HFF-Myc (cell line): ENCODE results near the gene CDK5R2.
"Not testable (repeated sequence)": the region's sequence is repeated elsewhere in the genome, so short reads cannot be mapped to it uniquely, and the experiment has no call there.

Source experiments
- DNase-seq: peaks from one replicate; pipeline ENCODE4 v3.0.0-alpha.2; 2011; ENCODE audit warnings: low read depth; ENCODE audit errors: extremely low read depth
- H3K4me3 ChIP-seq: replicated peaks from 2 replicates; pipeline ENCODE4 v1.5.1; 2011; ENCODE audit warnings: low read depth, mild to moderate bottlenecking, control low read depth, low read length
- TF ChIP-seq, protein P1 (sequence below): IDR thresholded peaks from 2 replicates; pipeline ENCODE4 v1.5.1; 2012; ENCODE audit warnings: mild to moderate bottlenecking, low read depth, low read length, control low read depth; ENCODE audit errors: missing control alignments

The CDK5R2 gene

GRCh38 chr2:218959141-218959731 is at the start of gene CDK5R2:
Gene CDK5R2 (plus strand): TSS chr2:218959666. CDS start chr2:218959821, 155 bp downstream.
- TF ChIP-seq, protein P1, sequence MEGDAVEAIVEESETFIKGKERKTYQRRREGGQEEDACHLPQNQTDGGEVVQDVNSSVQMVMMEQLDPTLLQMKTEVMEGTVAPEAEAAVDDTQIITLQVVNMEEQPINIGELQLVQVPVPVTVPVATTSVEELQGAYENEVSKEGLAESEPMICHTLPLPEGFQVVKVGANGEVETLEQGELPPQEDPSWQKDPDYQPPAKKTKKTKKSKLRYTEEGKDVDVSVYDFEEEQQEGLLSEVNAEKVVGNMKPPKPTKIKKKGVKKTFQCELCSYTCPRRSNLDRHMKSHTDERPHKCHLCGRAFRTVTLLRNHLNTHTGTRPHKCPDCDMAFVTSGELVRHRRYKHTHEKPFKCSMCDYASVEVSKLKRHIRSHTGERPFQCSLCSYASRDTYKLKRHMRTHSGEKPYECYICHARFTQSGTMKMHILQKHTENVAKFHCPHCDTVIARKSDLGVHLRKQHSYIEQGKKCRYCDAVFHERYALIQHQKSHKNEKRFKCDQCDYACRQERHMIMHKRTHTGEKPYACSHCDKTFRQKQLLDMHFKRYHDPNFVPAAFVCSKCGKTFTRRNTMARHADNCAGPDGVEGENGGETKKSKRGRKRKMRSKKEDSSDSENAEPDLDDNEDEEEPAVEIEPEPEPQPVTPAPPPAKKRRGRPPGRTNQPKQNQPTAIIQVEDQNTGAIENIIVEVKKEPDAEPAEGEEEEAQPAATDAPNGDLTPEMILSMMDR = no peak
- peak within 1 kb of the TSS; percentile 30 for H3K4me3 ChIP-seq
- DNase-seq = peak; percentile 46

GRCh38 chr2:218910741-218911140 is 48.7 kb upstream of the CDK5R2 start:
- H3K4me3 ChIP-seq = no peak overlapping the region
- DNase-seq = no peak
- TF ChIP-seq, protein P1 = no peak

GRCh38 chr2:218920504-218920903 is 39.0 kb upstream of the CDK5R2 start:
- H3K4me3 ChIP-seq = no peak overlapping the region
- TF ChIP-seq, protein P1 = no peak
- DNase-seq = no peak

GRCh38 chr2:218924757-218925156 is 34.7 kb upstream of the CDK5R2 start:
- DNase-seq = no peak
- TF ChIP-seq, protein P1 = no peak
- no peak overlapping the region for H3K4me3 ChIP-seq

DNA sequence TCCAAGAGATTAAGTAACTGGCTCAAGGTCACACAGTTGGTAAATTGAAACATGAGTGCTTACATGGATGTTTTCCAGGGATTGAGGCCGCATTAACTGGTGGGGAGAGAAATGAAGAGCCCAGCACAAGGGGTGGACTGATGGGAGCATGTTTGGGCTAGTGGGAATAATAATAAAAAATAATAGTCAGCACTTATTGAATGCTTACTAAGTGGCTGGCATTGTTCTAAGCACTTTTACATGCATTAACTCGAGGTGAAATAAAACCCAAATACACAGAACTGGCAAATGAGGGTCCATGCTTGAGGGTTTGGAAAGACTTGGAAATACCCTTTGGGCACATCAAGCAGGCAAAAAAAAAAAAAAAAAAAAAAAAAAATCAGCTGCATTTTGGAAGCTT is 34.0 kb upstream of the CDK5R2 start:
- TF ChIP-seq, protein P1 = no peak
- no peak overlapping the region for H3K4me3 ChIP-seq
- DNase-seq = no peak

- DNase-seq = no peak
- no peak overlapping the region for H3K4me3 ChIP-seq
- TF ChIP-seq, protein P1 = no peak
These were observed 32.0 kb upstream of the CDK5R2 start for GRCh38 chr2:218927422-218927821.

- H3K4me3 ChIP-seq = no peak overlapping the region
- no peak for DNase-seq
- TF ChIP-seq, protein P1 = no peak
These were observed 31.6 kb upstream of the CDK5R2 start for GRCh38 chr2:218927876-218928275.

GRCh38 chr2:218930488-218930887 is 29.0 kb upstream of the CDK5R2 start:
- H3K4me3 ChIP-seq, DNase-seq: not testable (repeated sequence)

DNA sequence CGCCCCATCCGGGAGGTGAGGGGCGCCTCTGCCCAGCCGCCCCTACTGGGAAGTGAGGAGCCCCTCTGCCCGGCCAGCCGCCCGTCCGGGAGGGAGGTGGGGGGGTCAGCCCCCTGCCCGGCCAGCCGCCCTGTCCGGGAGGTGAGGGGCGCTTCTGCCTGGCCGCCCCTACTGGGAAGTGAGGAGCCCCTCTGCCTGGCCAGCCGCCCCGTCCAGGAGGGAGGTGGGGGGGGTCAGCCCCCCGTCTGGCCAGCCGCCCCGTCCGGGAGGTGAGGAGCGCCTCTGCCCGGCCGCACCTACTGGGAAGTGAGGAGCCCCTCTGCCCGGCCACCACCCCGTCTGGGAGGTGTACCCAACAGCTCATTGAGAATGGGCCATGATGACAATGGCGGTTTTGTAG is 27.7 kb upstream of the CDK5R2 start:
- DNase-seq, H3K4me3 ChIP-seq: not testable (repeated sequence)
